Liver (tissue), 9 donors: ENCODE data around the gene ATP4A. TPM values are rescaled to one million over a fixed set of nuclear protein-coding genes. Genes with fewer than 3 reads are reported as not detected.

Experiments
- DNase-seq: peaks from one replicate; pipeline ENCODE4 v3.0.0-alpha.2; 2017; ENCODE audit warnings: low spot score
- H3K27ac ChIP-seq, 2 donors: one replicate each; pipeline ENCODE4 v1.7.0; 2013; ENCODE audit warnings: inconsistent platforms in 2 of 2, low read length in 2 of 2, control low read depth in 1 of 2, low read depth in 1 of 2, mild to moderate bottlenecking in 1 of 2
- H3K27me3 ChIP-seq, 4 donors: one replicate each; pipeline versions ENCODE4 v1.6.1 to v1.7.0; 2013; ENCODE audit warnings: low read length in 3 of 4, inconsistent platforms in 1 of 4, mild to moderate bottlenecking in 1 of 4, moderate library complexity in 1 of 4; ENCODE audit not compliant: control insufficient read depth in 4 of 4, insufficient read depth in 4 of 4
- H3K36me3 ChIP-seq, 4 donors: one replicate each; pipeline versions ENCODE4 v1.6.1 to v1.7.0; 2013; ENCODE audit warnings: low read length in 3 of 4, mild to moderate bottlenecking in 3 of 4, low read depth in 1 of 4, moderate library complexity in 1 of 4; ENCODE audit not compliant: control insufficient read depth in 4 of 4, insufficient read depth in 3 of 4
- H3K4me1 ChIP-seq, 4 donors: one replicate each; pipeline versions ENCODE4 v1.6.1 to v1.7.0; 2013; ENCODE audit warnings: low read length in 3 of 4, mild to moderate bottlenecking in 3 of 4, moderate library complexity in 1 of 4; ENCODE audit not compliant: control insufficient read depth in 4 of 4, insufficient read depth in 4 of 4
- H3K4me3 ChIP-seq, 3 donors: one replicate each; pipeline versions ENCODE4 v1.6.1 to v1.7.0; 2013; ENCODE audit warnings: low read length in 3 of 3, control low read depth in 1 of 3, low read depth in 1 of 3, mild to moderate bottlenecking in 1 of 3
- H3K9ac ChIP-seq, 2 donors: one replicate each; pipeline ENCODE4 v1.7.0; 2013; ENCODE audit warnings: low read length in 2 of 2, mild to moderate bottlenecking in 2 of 2, moderate library complexity in 2 of 2, control low read depth in 1 of 2, low read depth in 1 of 2
- H3K9me3 ChIP-seq, 4 donors: one replicate each; pipeline versions ENCODE4 v1.6.1 to v1.7.0; 2013; ENCODE audit warnings: low read length in 3 of 4; ENCODE audit not compliant: control insufficient read depth in 4 of 4
- CTCF ChIP-seq: fragments of 150-350 bp; IDR thresholded peaks from 2 replicates; pipeline ENCODE4 v1.5.1; 2017; ENCODE audit warnings: improper control_type of control experiment, low read depth, low read length; ENCODE audit not compliant: missing input control
- FOXA1 ChIP-seq: IDR thresholded peaks from 2 replicates; pipeline ENCODE4 v1.6.1; 2016; ENCODE audit warnings: antibody characterized with exemption
- FOXA2 ChIP-seq: IDR thresholded peaks from 2 replicates; pipeline ENCODE4 v1.6.1; 2016; ENCODE audit warnings: antibody characterized with exemption
- GABPA ChIP-seq, 2 donors: IDR thresholded peaks in 1 of 2; conservative IDR thresholded peaks in 1 of 2; 2 replicates each; pipeline ENCODE4 v1.6.1; 2016; ENCODE audit warnings: antibody characterized with exemption in 2 of 2, mild to moderate bottlenecking in 1 of 2, moderate library complexity in 1 of 2
- HNF4A ChIP-seq, 2 donors: conservative IDR thresholded peaks; 2 replicates each; pipeline ENCODE4 v1.6.1; 2016; ENCODE audit warnings: antibody characterized with exemption in 2 of 2, mild to moderate bottlenecking in 2 of 2
- HNF4G ChIP-seq: IDR thresholded peaks from 2 replicates; pipeline ENCODE4 v1.6.1; 2016; ENCODE audit warnings: antibody characterized with exemption
- JUND ChIP-seq, 2 donors: IDR thresholded peaks; 2 replicates each; pipeline ENCODE4 v1.6.1; 2016; ENCODE audit warnings: antibody characterized with exemption in 2 of 2
- NR2F2 ChIP-seq: IDR thresholded peaks from 2 replicates; pipeline ENCODE4 v1.6.1; 2016; ENCODE audit warnings: antibody characterized with exemption
- RAD21 ChIP-seq, 2 donors: IDR thresholded peaks; 2 replicates each; pipeline ENCODE4 v1.6.1; 2016; ENCODE audit warnings: antibody characterized with exemption in 2 of 2, mild to moderate bottlenecking in 2 of 2
- REST ChIP-seq: IDR thresholded peaks from 2 replicates; pipeline ENCODE4 v1.6.1; 2016; ENCODE audit warnings: antibody characterized with exemption, mild to moderate bottlenecking
- RXRA ChIP-seq, 2 donors: IDR thresholded peaks; 2 replicates each; pipeline ENCODE4 v1.6.1; 2017 to 2018; ENCODE audit warnings: antibody characterized with exemption in 2 of 2, mild to moderate bottlenecking in 1 of 2
- SP1 ChIP-seq: IDR thresholded peaks from 2 replicates; pipeline ENCODE4 v1.6.1; 2018; ENCODE audit warnings: antibody characterized with exemption, mild to moderate bottlenecking
- WGBS: extraction: QIAGEN DNeasy Blood & Tissue Kit; methylation state at CpG from one replicate; pipeline ENCODE4 v1.1.7; 2013; 5-methylcytosine and 5-hydroxymethylcytosine counted together
- polyA plus RNA-seq, 2 donors: library from polyadenylated mRNA; stranded (reverse) in 1 of 2; unstranded in 1 of 2; fragments of 200-250 nt in 1 of 2; fragments of >200 nt in 1 of 2; fragmentation: Nextera tagmentation in 1 of 2; extraction: Ambion mirVana in 1 of 2; gene quantifications; one replicate each; pipeline versions ENCODE4 v1.2.1 to v1.2.3, GENCODE V29; 2013 to 2015
- total RNA-seq, 2 donors: library from RNA; depleted of rRNA; stranded (reverse); fragments of >200 nt; gene quantifications; one replicate each; pipeline ENCODE4 v1.2.3, GENCODE V29; 2014
- TF ChIP-seq, protein P1 (sequence below): IDR thresholded peaks from 2 replicates; pipeline ENCODE4 v1.6.1; 2016; ENCODE audit warnings: antibody characterized with exemption
- TF ChIP-seq, protein P2 (sequence below): IDR thresholded peaks from 2 replicates; pipeline ENCODE4 v1.6.1; 2016; ENCODE audit warnings: antibody characterized with exemption
- donor health status: healthy.
- donor health status: healthy.
- donor health status: healthy.
- donor health status: healthy.
- donor health status: healthy.

Gene ATP4A
- total and polyA plus RNA-seq, 4 donors = not detected

DNA sequence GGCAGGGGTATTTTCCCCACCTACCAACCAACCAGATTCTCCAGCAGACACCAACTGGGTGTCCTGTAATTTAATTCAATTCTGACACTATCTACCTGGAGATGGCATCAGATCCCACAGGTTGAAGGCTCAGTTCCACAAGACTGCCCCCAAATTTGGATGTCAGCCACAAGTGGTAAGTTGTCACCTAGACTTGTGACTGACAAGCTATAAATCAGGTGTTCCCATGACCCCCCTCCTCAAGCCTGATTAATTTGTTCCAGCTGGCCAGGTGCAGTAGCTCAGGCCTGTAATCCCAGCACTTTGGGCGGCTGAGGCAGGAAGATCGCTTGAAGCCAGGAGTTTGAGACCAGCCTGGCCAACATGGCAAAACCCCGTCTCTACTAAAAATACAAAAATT lies 38.5 kb upstream of the ATP4A start:
- TF ChIP-seq RAD21 (IDR thresholded peaks at IDR 0.05) (no peak), FOXA2 (no peak), GABPA (IDR thresholded peaks at IDR 0.05 in 1 of 2, conservative IDR thresholded peaks at IDR 0.05 in 1 of 2) (no peak)
- TF ChIP-seq, protein P1, sequence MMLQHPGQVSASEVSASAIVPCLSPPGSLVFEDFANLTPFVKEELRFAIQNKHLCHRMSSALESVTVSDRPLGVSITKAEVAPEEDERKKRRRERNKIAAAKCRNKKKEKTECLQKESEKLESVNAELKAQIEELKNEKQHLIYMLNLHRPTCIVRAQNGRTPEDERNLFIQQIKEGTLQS = no peak
- Histone ChIP-seq H3K27ac (no peak overlapping the region), H3K9me3 (no peaks in the 10 kb centered on the region), H3K36me3 (no peaks in the 10 kb centered on the region), H3K4me1 (no peaks in the 10 kb centered on the region), H3K9ac (no peak overlapping the region), H3K27me3 (peaks cover 0 to 3% (median 0%) of the 10 kb centered on the region in 4 donors), H3K4me3 (no peak overlapping the region)
- no peak for DNase-seq
- 97% methylated on average over 3 of the region's 3 CpGs for WGBS

GRCh38 chr19:35596366-35596999 lies 33.0 kb upstream of the ATP4A start:
- TF ChIP-seq REST (no peak), GABPA (IDR thresholded peaks at IDR 0.05 in 1 of 2, conservative IDR thresholded peaks at IDR 0.05 in 1 of 2) (no peak), JUND (IDR thresholded peaks at IDR 0.05) (no peak), HNF4A (conservative IDR thresholded peaks at IDR 0.05) (no peak), RAD21 (IDR thresholded peaks at IDR 0.05) (no peak), FOXA1 (no peak), FOXA2 (no peak), SP1 (no peak), NR2F2 (no peak), HNF4G (no peak), CTCF (no peak), RXRA (IDR thresholded peaks at IDR 0.05) (no peak)
- TF ChIP-seq, protein P2, sequence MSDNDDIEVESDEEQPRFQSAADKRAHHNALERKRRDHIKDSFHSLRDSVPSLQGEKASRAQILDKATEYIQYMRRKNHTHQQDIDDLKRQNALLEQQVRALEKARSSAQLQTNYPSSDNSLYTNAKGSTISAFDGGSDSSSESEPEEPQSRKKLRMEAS = no peak
- TF ChIP-seq, protein P1 = no peak
- Histone ChIP-seq H3K4me3 (no peak overlapping the region), H3K36me3 (no peaks in the 10 kb centered on the region), H3K27me3 (peaks cover 0 to 3% (median 0%) of the 10 kb centered on the region in 4 donors), H3K9ac (no peak overlapping the region), H3K27ac (no peak overlapping the region), H3K9me3 (no peaks in the 10 kb centered on the region), H3K4me1 (no peaks in the 10 kb centered on the region)
- DNase-seq = no peak
- 70% methylated on average over 4 of the region's 4 CpGs for WGBS
